Testis (tissue), 3 donors: ENCODE results near the gene CDON. TPM values are rescaled to one million over a fixed set of nuclear protein-coding genes. Genes with fewer than 3 reads are reported as not detected.

Experiments
- DNase-seq: peaks from one replicate; pipeline ENCODE4 v3.0.0-alpha.2; 2019
- H3K27ac ChIP-seq, 2 donors: fragments of 200-600 bp; sonication (generic); one replicate each; pipeline ENCODE4 v1.5.1; 2019
- H3K27me3 ChIP-seq: fragments of 200-600 bp; sonication (generic); one replicate; pipeline ENCODE4 v1.5.1; 2019
- H3K36me3 ChIP-seq: fragments of 200-600 bp; sonication (generic); one replicate; pipeline ENCODE4 v1.5.1; 2017; ENCODE audit warnings: low read depth; ENCODE audit errors: missing control alignments
- H3K4me1 ChIP-seq: fragments of 200-600 bp; sonication (generic); one replicate; pipeline ENCODE4 v1.5.1; 2019
- H3K4me3 ChIP-seq, 2 donors: fragments of 200-600 bp; sonication (generic); one replicate each; pipeline ENCODE4 v1.5.1; 2017 to 2019
- H3K9me3 ChIP-seq: fragments of 200-600 bp; sonication (generic); one replicate; pipeline ENCODE4 v1.5.1; 2017
- CTCF ChIP-seq, 3 experiments: fragments of 450-650 bp in 2 of 3; fragments of 200-600 bp in 1 of 3; sonication (generic) in 1 of 3; IDR thresholded peaks; one replicate each; pipeline ENCODE4 v1.5.1; 2016 to 2019; ENCODE audit warnings: antibody characterized with exemption in 3 of 3, mild to moderate bottlenecking in 2 of 3, moderate library complexity in 1 of 3
- POLR2A ChIP-seq: fragments of 450-650 bp; IDR thresholded peaks from one replicate; pipeline ENCODE4 v1.6.1; 2017; ENCODE audit warnings: antibody characterized with exemption, mild to moderate bottlenecking, moderate library complexity
- WGBS, 2 donors: methylation state at CpG; one replicate each; pipeline ENCODE4 v1.1.5; 2018; 5-methylcytosine and 5-hydroxymethylcytosine counted together
- intact Hi-C: fragments of 100-400 bp; cut with DNase I; formaldehyde crosslinking; loops from one replicate; pipeline ENCODE4 v1.15.1; 2023; ENCODE audit warnings: low total_unique reads
- polyA plus RNA-seq: library from polyadenylated mRNA; stranded (reverse); fragments of 350-450 nt; fragmentation: Illumina TruSeq; extraction: RNeasy Lipid Tissue Mini Kit (QIAGEN cat#74804); gene quantifications from one replicate; pipeline ENCODE4 v1.2.3, GENCODE V29; 2014; ENCODE audit warnings: low read depth, low replicate concordance; ENCODE audit not compliant: insufficient read depth
- total RNA-seq, 2 donors: library from RNA; depleted of rRNA; stranded (reverse); fragments of >200 nt; gene quantifications; one replicate each; pipeline ENCODE4 v1.2.3, GENCODE V29; 2016

CDON gene
- total and polyA plus RNA-seq, 3 donors from 2014 or later = 20.6 to 27.7 (median 23.9) TPM

- no peak for DNase-seq
- H3K36me3 ChIP-seq = no peaks in the 10 kb centered on the region
- intact Hi-C loops = no loop called here
- no peaks in the 10 kb centered on the region for H3K9me3 ChIP-seq
- H3K4me3 ChIP-seq = no peak overlapping the region
- no peak overlapping the region for H3K27ac ChIP-seq
- no peaks in the 10 kb centered on the region for H3K4me1 ChIP-seq
- TF ChIP-seq CTCF (IDR thresholded peaks at IDR 0.05) = no peak
- no peak for TF ChIP-seq POLR2A
- WGBS, 2 donors = 91 to 94% methylated on average over 2 of the region's 2 CpGs
- H3K27me3 ChIP-seq = no peaks in the 10 kb centered on the region
Observed at GRCh38 chr11:125935056-125935455, 127.6 kb downstream of the CDON start.

GRCh38 chr11:125934473-125934872 is 128.2 kb downstream of the CDON start:
- H3K4me1 ChIP-seq = no peaks in the 10 kb centered on the region
- H3K27me3 ChIP-seq = no peaks in the 10 kb centered on the region
- H3K4me3 ChIP-seq = no peak overlapping the region
- no peak for DNase-seq
- no peak overlapping the region for H3K27ac ChIP-seq
- H3K36me3 ChIP-seq = no peaks in the 10 kb centered on the region
- WGBS, 2 donors = 93 to 95% methylated on average over 8 of the region's 8 CpGs
- intact Hi-C loops = no loop called here
- no peaks in the 10 kb centered on the region for H3K9me3 ChIP-seq
- TF ChIP-seq CTCF (IDR thresholded peaks at IDR 0.05) (no peak), POLR2A (no peak)

- no peaks in the 10 kb centered on the region for H3K36me3 ChIP-seq
- no peaks in the 10 kb centered on the region for H3K4me1 ChIP-seq
- no peaks in the 10 kb centered on the region for H3K9me3 ChIP-seq
- 79 to 86% methylated on average over 12 of the region's 12 CpGs for WGBS, 2 donors
- intact Hi-C loops = no loop called here
- no peak for DNase-seq
- no peak overlapping the region for H3K4me3 ChIP-seq
- H3K27me3 ChIP-seq = no peaks in the 10 kb centered on the region
- TF ChIP-seq POLR2A = no peak
- no peak for TF ChIP-seq CTCF (IDR thresholded peaks at IDR 0.05)
- H3K27ac ChIP-seq = no peak overlapping the region
Observed at GRCh38 chr11:125933030-125933813, 129.4 kb downstream of the CDON start.

GRCh38 chr11:125932301-125932700 is 130.4 kb downstream of the CDON start:
- Histone ChIP-seq H3K9me3 (no peaks in the 10 kb centered on the region), H3K36me3 (no peaks in the 10 kb centered on the region), H3K27ac (no peak overlapping the region), H3K4me1 (no peaks in the 10 kb centered on the region), H3K27me3 (no peaks in the 10 kb centered on the region), H3K4me3 (no peak overlapping the region)
- intact Hi-C loops = no loop called here
- no peak for DNase-seq
- TF ChIP-seq CTCF (IDR thresholded peaks at IDR 0.05) = no peak
- TF ChIP-seq POLR2A = no peak
- WGBS, 2 donors = 88 to 91% methylated on average over 9 of the region's 9 CpGs

GRCh38 chr11:125931668-125932067 is 131.0 kb downstream of the CDON start:
- Histone ChIP-seq H3K27me3 (no peaks in the 10 kb centered on the region), H3K4me1 (no peaks in the 10 kb centered on the region), H3K9me3 (no peaks in the 10 kb centered on the region), H3K27ac (no peak overlapping the region), H3K36me3 (no peaks in the 10 kb centered on the region), H3K4me3 (no peak overlapping the region)
- WGBS, 2 donors = 76 to 77% methylated on average over 6 of the region's 6 CpGs
- DNase-seq = no peak
- TF ChIP-seq CTCF (IDR thresholded peaks at IDR 0.05) (no peak), POLR2A (no peak)
- intact Hi-C loops = no loop called here
